Measurements from ENCODE around the gene RADIL. TPM values are rescaled to one million over a fixed set of nuclear protein-coding genes. Genes with fewer than 3 reads are reported as not detected.
"Not testable (repeated sequence)": the region's sequence is repeated elsewhere in the genome, so short reads cannot be mapped to it uniquely, and the experiment has no call there.

The RADIL gene
- 1 to 10 TPM; 6.8 to 7.8 TPM for total RNA-seq
- long read RNA-seq, partial matches to known transcripts = 1 of 1 reads
- long read RNA-seq, other reads (novel, unspliced or antisense) = 0 of 1 reads

GRCh38 chr7:4883372-4884144 is at the start of gene RADIL:
Gene RADIL, minus strand, starts transcription at chr7:4883716. Its CDS starts 5,577 bp downstream, at chr7:4878139.
- peak; percentile 96 for DNase-seq
- intact Hi-C loops (cut with DNase I) = loop anchor here (5.0 to 10.0 kb wide), 2 partner anchors 51 to 89 kb away; no protein-coding TSS in a partner anchor
- ATAC-seq = peak; percentile 93 to 98

- DNase-seq (no peak), ATAC-seq (no peak)
- intact Hi-C loops (cut with DNase I) = no loop called here
Measured at GRCh38 chr7:4931943-4932342, 48.4 kb upstream of the RADIL start.

DNA sequence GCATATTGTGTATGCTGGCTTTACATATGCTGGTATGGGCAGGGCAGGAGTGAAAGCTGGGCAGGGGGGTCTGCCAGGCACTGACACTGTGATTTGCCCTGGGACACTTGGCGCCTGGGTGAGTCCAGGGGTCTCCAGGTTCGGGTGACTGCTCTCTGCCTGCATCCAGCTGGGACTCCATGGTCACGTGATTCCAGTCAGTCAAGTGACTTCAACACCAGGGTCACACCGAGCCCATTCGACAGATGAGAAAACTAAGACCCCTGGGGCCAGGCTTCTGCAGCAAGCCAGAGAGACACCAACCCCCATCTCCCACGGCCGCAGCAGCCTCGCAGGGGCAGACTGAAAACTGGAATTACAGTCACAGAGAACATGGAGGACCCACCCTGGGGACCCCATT is 45.5 kb upstream of the RADIL start:
- ATAC-seq (no peak), DNase-seq (no peak)
- intact Hi-C loops (cut with DNase I) = no loop called here

DNA sequence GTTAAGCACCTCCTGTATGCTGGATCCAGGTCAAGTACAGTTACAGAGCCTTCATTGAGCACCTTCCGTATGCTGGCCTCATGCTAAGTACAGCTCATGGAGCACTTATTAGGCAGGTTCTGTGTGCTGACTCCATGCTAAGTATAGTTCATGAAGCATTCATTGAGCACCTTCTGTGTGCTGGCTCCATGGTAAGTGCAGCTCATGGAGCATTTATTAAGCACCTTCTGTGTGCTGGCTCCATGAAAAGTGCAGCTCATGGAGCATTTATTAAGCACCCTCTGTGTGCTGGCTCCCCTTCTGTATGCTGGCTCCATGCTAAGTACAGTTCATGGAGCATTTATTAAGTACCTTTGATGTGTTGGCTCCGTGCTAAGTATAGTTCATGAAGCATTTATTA is 44.9 kb upstream of the RADIL start:
- ATAC-seq = no peak
- intact Hi-C loops (cut with DNase I) = no loop called here
- no peak for DNase-seq

DNA sequence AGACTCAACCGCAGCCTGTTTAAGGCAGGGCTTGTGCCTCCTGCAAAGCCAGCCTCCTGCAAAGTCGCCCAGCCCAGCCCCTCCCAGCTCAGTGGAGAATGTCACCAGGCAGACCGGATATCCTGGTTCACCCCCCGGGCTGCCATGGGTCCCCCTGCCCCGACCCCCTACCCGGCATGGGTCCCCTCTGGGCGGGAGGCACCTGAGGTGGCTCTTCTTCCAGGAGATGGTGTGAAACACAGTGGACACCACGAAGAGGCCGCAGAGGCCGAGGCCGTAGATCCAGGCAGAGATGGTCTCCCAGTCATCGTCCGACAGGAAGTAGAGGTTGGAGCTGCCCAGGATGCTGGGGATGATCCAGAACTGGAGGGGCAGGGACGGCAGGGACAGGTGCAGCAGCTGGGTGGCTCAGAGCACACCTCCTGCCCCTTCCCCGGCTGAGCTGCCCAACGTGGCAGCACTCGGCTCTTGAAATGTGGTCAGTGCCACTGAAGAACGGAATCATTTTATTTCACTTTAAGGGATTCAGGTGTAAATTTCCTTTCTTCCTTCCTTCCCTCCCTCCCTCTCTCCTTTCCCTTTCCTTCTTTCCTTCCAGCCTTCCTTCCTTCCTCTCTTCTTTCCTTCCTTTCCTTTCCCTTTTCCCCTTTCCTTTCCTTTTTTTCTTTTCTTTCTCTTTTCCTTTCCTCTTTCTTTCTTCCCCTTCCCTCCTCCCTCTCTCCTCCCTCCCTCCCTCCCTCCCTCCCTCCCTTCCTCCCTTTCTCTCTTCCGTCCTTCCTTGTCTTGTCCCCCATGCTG is 36.7 kb upstream of the RADIL start:
- no peak for ATAC-seq
- DNase-seq = no peak
- intact Hi-C loops (cut with DNase I) = no loop called here

DNA sequence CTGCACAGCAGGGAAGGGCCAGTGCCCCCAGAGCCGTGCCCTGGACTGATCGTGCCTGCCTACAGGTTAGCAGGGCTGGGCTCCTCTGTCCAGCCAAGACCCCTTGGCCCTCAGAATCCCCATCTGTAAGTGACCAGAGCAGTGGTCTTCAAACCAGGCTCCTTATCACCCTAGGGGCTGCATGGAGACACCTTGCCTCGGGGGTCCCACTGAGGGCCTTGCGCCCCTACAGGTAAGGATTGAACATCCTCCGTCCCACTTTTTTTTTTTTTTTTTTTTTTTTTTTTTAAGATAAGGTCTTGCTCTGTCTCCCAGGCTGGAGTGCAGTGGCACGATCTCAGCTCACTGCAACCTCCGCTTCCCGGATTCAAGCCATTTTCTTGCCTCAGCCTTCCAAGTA is 32.6 kb upstream of the RADIL start:
- no peak for DNase-seq
- intact Hi-C loops (cut with DNase I) = no loop called here
- ATAC-seq = no peak

DNA sequence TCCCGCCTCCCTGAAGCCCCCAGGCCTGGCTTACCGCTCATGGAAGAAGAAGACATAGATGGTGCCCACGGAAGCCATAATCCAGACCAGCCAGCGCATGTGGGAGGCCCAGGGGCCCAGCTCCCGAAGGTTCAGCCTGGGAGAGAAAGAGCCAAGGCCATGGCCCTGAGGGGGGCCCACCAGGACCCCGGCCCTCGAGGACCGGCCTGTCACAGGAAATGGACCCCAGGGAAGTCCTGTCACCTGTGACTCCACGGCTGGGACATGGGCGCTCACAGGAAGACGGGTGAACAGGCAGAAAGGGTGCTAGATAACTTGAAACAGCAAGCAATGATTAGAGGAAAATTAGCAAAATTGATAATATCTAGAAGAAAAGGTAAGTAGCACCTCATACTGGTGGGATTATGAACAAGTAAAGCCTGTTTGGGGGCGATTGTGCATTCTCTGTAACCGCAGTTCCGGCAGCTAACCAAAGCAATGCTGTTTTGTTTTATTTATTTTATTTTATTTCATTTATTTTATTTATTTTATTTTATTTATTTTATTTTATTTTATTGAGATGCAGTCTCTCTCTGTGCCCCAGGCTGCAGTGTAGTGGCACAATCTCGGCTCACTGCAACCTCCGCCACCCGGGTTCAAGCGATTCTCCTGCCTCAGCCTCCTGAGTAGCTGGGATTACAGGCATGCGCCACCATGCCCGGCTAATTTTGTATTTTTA is 27.8 kb upstream of the RADIL start:
- ATAC-seq = no peak
- intact Hi-C loops (cut with DNase I) = no loop called here
- no peak for DNase-seq

DNA sequence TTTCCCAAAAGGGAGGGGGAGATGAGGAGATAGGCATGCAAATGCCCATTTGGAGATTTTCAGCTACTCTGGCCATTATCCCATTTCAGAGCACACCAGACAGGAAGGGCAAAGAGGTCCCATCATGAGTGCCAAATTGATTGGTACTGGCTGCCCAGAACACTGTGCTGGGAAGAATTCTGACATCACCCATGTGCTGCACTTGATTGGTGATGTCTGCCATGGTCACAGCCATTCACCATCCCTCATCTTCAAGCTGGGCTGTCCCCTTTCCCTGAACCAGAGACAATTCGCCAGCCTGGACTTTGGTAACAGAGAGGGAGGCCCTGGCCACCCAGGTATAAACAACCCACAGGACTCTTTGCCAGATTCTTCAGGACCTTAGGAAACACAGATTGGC is 23.2 kb upstream of the RADIL start:
- intact Hi-C loops (cut with DNase I) = no loop called here
- DNase-seq = no peak
- no peak for ATAC-seq

DNA sequence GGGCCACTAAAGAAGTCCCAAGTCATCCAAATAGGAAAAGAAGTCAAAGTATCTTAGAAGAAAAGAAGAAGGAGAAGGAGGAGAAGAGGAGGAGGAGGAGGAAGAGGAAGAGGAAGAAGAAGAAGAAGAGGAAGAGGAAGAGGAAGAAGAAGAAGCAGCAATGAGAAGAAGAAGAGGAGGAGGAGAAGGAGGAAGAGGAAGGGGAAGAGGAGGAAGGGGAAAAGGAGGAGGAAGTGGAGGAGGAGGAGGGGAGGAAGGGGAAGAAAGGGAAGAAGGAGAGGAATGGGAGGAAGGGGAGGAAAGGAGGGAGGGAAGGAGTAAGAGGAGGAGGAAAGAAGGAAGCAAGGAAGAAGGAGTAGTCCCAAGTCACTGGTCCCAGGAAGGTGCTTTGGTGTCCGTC is 21.7 kb upstream of the RADIL start:
- ATAC-seq = no peak
- intact Hi-C loops (cut with DNase I) = no loop called here
- DNase-seq = no peak

GRCh38 chr7:4904346-4904745 is 20.8 kb upstream of the RADIL start:
- DNase-seq (no peak), ATAC-seq (no peak)
- intact Hi-C loops (cut with DNase I) = no loop called here

DNA sequence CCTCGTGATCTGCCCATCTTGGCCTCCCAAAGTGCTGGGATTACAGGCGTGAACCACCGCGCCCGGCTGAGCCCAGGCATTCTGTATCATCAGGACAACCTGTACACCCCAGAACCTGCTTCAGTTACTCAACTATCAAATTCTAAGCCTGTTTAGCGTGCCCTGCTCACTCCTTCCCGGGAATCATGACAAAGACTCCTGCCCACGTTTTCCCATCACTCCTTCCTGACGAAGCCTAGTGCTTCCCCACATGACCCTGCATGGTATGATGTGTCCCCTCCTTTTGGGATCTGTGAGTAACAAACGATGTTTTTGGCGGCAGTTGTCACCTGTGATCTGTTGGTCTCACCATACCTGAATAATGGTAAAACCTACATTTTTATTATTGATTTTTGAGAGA is 12.2 kb upstream of the RADIL start:
- DNase-seq = no peak
- intact Hi-C loops (cut with DNase I) = no loop called here
- no peak for ATAC-seq

DNA sequence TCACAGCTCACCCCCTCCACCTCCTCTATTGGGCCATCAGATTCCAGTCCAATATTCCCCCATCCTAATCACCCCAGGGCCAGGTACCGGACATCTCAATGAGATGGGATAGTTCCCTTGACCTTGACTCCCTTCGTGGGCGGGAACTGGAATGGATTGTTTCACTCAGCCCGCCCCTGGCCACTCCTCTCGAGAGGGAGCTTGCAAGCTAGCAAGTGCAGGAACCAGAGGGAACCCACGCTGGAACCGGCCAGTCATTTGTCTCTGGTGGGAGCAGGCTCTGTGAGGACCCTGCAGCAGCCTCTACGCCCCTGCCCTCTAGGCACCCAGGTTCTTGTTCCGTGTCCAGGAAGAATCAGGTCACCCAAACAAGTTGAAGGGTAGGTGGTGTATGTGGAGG is 11.0 kb upstream of the RADIL start:
- DNase-seq = no peak
- intact Hi-C loops (cut with DNase I) = no loop called here
- ATAC-seq = no peak

- intact Hi-C loops (cut with DNase I) = no loop called here
- ATAC-seq = no peak
- no peak for DNase-seq
Measured at GRCh38 chr7:4893929-4894475, 10.5 kb upstream of the RADIL start.

DNA sequence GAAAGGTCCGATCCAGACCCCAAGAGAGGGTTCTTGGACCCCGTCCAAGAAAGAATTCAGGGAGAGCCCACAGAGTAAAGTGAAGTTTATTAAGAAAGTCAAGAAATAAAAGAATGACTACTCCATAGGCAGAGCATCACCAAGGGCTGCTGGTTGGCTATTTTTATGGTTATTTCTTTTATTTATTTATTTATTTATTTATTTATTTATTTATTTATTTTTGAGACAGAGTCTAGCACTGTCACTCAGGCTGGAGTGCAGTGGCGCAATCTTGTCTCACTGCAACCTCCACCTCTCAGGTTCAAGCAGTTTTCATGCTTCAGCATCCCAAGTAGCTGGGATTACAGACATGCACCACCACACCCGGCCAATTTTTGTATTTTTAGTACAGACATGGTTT is 9.7 kb upstream of the RADIL start:
- DNase-seq; intact Hi-C loops (cut with DNase I); ATAC-seq: not testable (repeated sequence)

- ATAC-seq; DNase-seq; intact Hi-C loops (cut with DNase I): not testable (repeated sequence)
Measured at GRCh38 chr7:4891522-4891921, 8.0 kb upstream of the RADIL start.

GRCh38 chr7:4889682-4890081 is 6.2 kb upstream of the RADIL start:
- intact Hi-C loops (cut with DNase I) = loop anchor here in 1 of 2 donors (10.0 kb wide), 1 partner anchor 95 kb away; no protein-coding TSS in a partner anchor

DNA sequence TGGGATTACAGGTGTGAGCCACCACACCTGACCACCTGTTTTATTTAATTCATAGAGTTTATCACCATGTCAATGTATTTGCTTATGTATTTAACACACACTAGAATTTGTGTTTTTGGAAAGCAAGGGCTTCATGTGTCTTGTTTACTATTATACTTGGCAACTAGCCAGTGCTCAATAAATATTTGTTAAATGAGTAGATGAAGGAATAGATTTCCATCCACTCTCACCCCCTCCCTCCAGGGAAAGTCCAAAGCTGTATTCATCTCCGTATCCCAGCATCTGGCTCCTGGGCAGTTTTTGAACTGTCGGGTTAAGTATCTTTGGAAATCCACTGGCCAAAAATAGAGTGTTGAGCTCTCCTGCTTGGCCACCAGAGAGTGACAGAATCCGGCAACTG is 4.6 kb upstream of the RADIL start:
- no peak for DNase-seq
- intact Hi-C loops (cut with DNase I) = loop anchor here in 1 of 2 donors (10.0 kb wide), 1 partner anchor 93 kb away; no protein-coding TSS in a partner anchor
- ATAC-seq = no peak

More at GRCh38 chr7:4889682-4890081, 6.2 kb upstream of the RADIL start:
- no peak for ATAC-seq
- DNase-seq = no peak

- intact Hi-C loops (cut with DNase I) = loop anchor here in 1 of 2 donors (10.0 kb wide), 1 partner anchor 92 kb away; no protein-coding TSS in a partner anchor
- DNase-seq = no peak
- no peak for ATAC-seq
Measured at GRCh38 chr7:4886671-4887070, 3.2 kb upstream of the RADIL start.

- DNase-seq = no peak
- no peak for ATAC-seq
Measured at GRCh38 chr7:4885317-4885807, 1.8 kb upstream of the RADIL start.

More at GRCh38 chr7:4885317-4885807, 1.8 kb upstream of the RADIL start:
- intact Hi-C loops (cut with DNase I) = loop anchor here in 1 of 2 donors (10.0 kb wide), 1 partner anchor 91 kb away; no protein-coding TSS in a partner anchor

Measured in left cardiac atrium (tissue), 4 donors.